NOMO-1 (cell line): ENCODE measurements around the gene LONRF2.

ENCODE experiments used
- DNase-seq, 2 experiments: peaks; one replicate each; lab custom pipeline; 2025; ENCODE audit not compliant: unreplicated experiment in 2 of 2; lab: John Stamatoyannopoulos, UW

The LONRF2 gene

GRCh38 chr2:100239486-100240210, 82.7 kb downstream of the LONRF2 start:
- no peak for DNase-seq

GRCh38 chr2:100238471-100238870, 83.8 kb downstream of the LONRF2 start:
- no peak for DNase-seq

- no peak for DNase-seq
Observed at GRCh38 chr2:100237770-100238169, 84.5 kb downstream of the LONRF2 start.

- DNase-seq = no peak
Observed at GRCh38 chr2:100237163-100237562, 85.1 kb downstream of the LONRF2 start.

GRCh38 chr2:100236166-100236565, 86.1 kb downstream of the LONRF2 start:
- no peak for DNase-seq

- no peak for DNase-seq
Observed at GRCh38 chr2:100235581-100235980, 86.7 kb downstream of the LONRF2 start.

GRCh38 chr2:100235098-100235497, 87.2 kb downstream of the LONRF2 start:
- peak; percentile 79 to 81 for DNase-seq

- no peak for DNase-seq
Observed at GRCh38 chr2:100234141-100234540, 88.2 kb downstream of the LONRF2 start.

- DNase-seq = no peak
Observed at GRCh38 chr2:100233061-100233460, 89.2 kb downstream of the LONRF2 start.

- DNase-seq = no peak
Observed at GRCh38 chr2:100230754-100231153, 91.5 kb downstream of the LONRF2 start.

GRCh38 chr2:100228967-100229366, 93.3 kb downstream of the LONRF2 start:
- DNase-seq = no peak

- peak in 1 of 2 experiments; percentile 37 for DNase-seq
Observed at GRCh38 chr2:100228415-100228814, 93.9 kb downstream of the LONRF2 start.

- DNase-seq = no peak
Observed at GRCh38 chr2:100224988-100225710, 97.2 kb downstream of the LONRF2 start.

- DNase-seq = no peak
Observed at GRCh38 chr2:100223502-100223901, 98.8 kb downstream of the LONRF2 start.
